ENCODE results near the gene MVB12B. TPM values are rescaled to one million over a fixed set of nuclear protein-coding genes. Genes with fewer than 3 reads are reported as not detected.

Gene MVB12B
- total RNA-seq, 2 donors from 2014 or later: 9.8 to 15.8 TPM

DNA sequence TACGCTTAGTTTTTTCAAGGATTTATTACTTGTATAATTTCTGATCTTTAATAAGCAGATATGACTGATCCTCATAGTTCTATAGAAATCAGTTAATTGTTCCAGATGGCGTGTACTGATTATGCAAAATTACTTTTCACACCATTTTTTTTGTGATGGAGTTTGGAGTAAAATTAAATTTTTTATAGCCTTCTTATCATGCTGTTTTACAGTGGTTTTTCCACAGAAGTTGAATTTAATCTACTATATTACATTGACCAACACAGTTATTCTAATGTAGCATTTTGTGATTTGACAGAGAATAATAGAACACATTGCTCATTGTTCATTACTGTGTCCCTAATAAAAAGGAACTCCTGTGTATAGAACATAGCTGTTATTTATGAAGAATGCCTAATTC is 111.1 kb downstream of the MVB12B start:
- TF ChIP-seq, protein P1, sequence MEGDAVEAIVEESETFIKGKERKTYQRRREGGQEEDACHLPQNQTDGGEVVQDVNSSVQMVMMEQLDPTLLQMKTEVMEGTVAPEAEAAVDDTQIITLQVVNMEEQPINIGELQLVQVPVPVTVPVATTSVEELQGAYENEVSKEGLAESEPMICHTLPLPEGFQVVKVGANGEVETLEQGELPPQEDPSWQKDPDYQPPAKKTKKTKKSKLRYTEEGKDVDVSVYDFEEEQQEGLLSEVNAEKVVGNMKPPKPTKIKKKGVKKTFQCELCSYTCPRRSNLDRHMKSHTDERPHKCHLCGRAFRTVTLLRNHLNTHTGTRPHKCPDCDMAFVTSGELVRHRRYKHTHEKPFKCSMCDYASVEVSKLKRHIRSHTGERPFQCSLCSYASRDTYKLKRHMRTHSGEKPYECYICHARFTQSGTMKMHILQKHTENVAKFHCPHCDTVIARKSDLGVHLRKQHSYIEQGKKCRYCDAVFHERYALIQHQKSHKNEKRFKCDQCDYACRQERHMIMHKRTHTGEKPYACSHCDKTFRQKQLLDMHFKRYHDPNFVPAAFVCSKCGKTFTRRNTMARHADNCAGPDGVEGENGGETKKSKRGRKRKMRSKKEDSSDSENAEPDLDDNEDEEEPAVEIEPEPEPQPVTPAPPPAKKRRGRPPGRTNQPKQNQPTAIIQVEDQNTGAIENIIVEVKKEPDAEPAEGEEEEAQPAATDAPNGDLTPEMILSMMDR (IDR thresholded peaks at IDR 0.05): no peak
- intact Hi-C loops (cut with DNase I): no loop called here
- H3K4me3 ChIP-seq: no peak overlapping the region
- no peaks in the 10 kb centered on the region for H3K9me3 ChIP-seq
- H3K27ac ChIP-seq: no peak overlapping the region
- no peaks in the 10 kb centered on the region for H3K27me3 ChIP-seq
- no peaks in the 10 kb centered on the region for H3K36me3 ChIP-seq
- no peak for DNase-seq
- H3K4me1 ChIP-seq: no peaks in the 10 kb centered on the region
- no peak overlapping the region for H3K9ac ChIP-seq (ENCODE audit: low read depth in 2 of 2, low read length in 2 of 2)

DNA sequence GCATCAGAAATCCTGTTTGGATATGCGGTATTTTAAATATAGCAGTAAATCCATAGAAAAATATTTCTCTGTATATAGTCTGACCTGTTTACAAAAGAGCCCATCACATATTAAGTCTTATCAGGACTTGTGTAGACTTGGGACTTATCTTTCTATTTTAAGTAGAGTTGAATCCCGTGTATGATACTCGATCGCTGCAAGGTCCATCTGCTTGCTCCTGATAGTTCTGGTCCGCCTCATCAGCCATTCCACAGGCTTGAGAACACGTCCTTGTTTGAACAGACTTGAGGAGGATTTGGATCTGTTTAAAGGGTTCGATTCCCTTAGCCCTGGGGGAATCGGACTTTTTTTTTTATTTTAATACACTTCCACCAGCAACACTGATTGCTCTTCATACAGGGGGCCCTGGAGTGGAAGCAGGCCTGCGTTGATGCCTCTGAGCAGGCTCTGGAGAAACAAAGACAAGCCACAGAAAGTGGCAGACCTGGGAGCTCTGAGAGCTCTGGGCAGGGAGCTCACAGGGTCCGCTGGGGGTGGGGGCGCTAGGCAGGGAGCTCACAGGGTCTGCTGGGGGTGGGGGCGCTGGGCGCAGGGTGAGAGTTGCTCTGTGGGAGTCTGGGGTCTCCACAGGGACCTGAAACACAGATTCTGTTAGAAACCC is 112.2 kb downstream of the MVB12B start:
- DNase-seq: no peak
- Histone ChIP-seq H3K4me3 (no peak overlapping the region), H3K9ac (ENCODE audit: low read depth in 2 of 2, low read length in 2 of 2) (no peak overlapping the region), H3K4me1 (no peaks in the 10 kb centered on the region), H3K27me3 (no peaks in the 10 kb centered on the region), H3K27ac (no peak overlapping the region), H3K36me3 (no peaks in the 10 kb centered on the region), H3K9me3 (no peaks in the 10 kb centered on the region)
- intact Hi-C loops (cut with DNase I): no loop called here
- TF ChIP-seq, protein P1 (IDR thresholded peaks at IDR 0.05): no peak

DNA sequence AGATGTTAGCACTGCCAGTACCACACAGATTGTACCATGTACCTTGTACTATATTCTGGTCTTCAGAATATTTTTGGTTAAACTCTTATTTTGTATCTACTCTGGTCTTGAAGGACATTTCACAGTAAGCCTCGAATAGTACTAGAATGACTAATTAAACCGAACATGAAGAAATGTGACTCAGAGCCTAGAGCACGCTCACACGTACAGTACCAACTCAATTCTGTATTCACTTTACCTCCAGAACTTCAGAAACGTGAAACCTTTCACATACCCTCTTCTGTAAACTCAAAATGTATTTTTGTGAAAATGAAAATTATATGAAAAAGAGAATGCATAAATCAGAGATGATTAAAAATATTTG is 112.8 kb downstream of the MVB12B start:
- H3K27me3 ChIP-seq: no peaks in the 10 kb centered on the region
- H3K9me3 ChIP-seq: no peaks in the 10 kb centered on the region
- H3K36me3 ChIP-seq: no peaks in the 10 kb centered on the region
- no peak overlapping the region for H3K4me3 ChIP-seq
- H3K27ac ChIP-seq: no peak overlapping the region
- DNase-seq: no peak
- intact Hi-C loops (cut with DNase I): no loop called here
- H3K9ac ChIP-seq (ENCODE audit: low read depth in 2 of 2, low read length in 2 of 2): no peak overlapping the region
- TF ChIP-seq, protein P1 (IDR thresholded peaks at IDR 0.05): no peak
- H3K4me1 ChIP-seq: no peaks in the 10 kb centered on the region

DNA sequence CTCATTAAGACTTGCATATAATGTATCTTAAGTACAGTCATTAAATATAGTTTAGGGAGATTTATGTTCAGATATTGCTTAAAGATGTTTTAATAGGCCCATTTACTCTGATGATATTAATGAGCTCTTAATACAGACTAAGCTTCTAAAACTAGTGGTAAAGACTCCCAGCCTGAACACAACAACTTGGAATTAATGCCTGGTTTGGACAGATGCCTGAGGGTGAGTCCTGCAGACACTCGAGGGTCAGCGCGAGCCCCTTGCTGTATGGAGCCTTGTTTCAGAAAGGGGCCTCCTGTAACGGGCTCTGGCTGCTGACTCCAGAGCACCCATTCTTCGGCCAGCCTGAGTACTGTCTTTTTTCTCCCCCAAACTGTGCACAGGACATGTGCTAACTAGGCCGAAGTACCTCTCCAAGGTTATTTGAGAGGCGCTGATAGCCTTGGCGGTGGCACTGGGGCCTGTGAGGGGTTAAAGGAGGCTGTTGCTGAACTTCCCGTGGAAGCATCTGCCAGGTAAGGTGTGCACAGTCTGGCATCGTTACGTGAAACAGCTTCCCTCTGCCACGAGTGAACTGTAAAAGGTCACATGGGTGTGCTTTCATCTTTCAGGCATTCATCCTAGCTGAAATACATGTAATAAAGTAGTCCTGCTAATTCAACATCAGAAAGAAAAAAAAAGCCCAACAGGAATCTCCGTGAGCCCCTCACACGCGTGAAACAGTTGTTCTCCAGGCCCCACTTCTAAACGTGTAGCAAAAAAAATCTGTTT is 113.4 kb downstream of the MVB12B start:
- H3K4me1 ChIP-seq: no peaks in the 10 kb centered on the region
- no peak overlapping the region for H3K4me3 ChIP-seq
- no peaks in the 10 kb centered on the region for H3K27me3 ChIP-seq
- no peak overlapping the region for H3K27ac ChIP-seq
- TF ChIP-seq, protein P1 (IDR thresholded peaks at IDR 0.05): no peak
- intact Hi-C loops (cut with DNase I): no loop called here
- H3K9ac ChIP-seq (ENCODE audit: low read depth in 2 of 2, low read length in 2 of 2): no peak overlapping the region
- H3K9me3 ChIP-seq: no peaks in the 10 kb centered on the region
- DNase-seq: no peak
- no peaks in the 10 kb centered on the region for H3K36me3 ChIP-seq

DNA sequence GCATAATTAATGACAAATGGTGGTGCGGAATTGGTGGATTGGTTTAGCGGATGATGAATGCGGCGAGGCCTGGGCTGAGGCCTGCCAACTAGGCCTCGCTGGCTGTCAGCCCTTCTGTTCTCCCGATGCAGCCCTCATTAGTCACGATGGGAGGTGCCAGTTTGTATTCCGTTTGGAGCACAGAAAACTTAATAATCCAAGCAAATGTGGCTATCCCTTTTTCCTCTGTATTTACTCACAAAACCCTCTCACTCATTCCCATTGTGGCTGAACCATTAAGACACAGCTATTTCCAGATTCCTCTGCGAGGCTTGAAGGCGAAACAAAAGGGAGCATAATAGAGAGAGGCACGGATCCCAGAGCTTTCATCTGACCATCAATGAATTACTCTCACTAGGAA is 114.3 kb downstream of the MVB12B start:
- Histone ChIP-seq H3K4me1 (no peaks in the 10 kb centered on the region), H3K36me3 (no peaks in the 10 kb centered on the region), H3K9me3 (no peaks in the 10 kb centered on the region), H3K27ac (no peak overlapping the region), H3K9ac (ENCODE audit: low read depth in 2 of 2, low read length in 2 of 2) (no peak overlapping the region), H3K27me3 (no peaks in the 10 kb centered on the region), H3K4me3 (no peak overlapping the region)
- no peak for DNase-seq
- TF ChIP-seq, protein P1 (IDR thresholded peaks at IDR 0.05): no peak
- intact Hi-C loops (cut with DNase I): no loop called here
